Esophagus muscularis mucosa (tissue), 4 donors: ENCODE measurements around the gene TMCC2.

Source experiments
- CTCF ChIP-seq, 3 experiments: fragments of 200-600 bp in 2 of 3; fragments of 450-650 bp in 1 of 3; sonication (generic) in 2 of 3; IDR thresholded peaks; one replicate each; pipeline ENCODE4 v1.5.1; 2017 to 2019; ENCODE audit warnings: antibody characterized with exemption in 3 of 3, mild to moderate bottlenecking in 2 of 3, moderate library complexity in 1 of 3
- EP300 ChIP-seq: sonication (generic); formaldehyde crosslinking; IDR thresholded peaks from one replicate; pipeline ENCODE4 v1.6.1; 2017; ENCODE audit warnings: antibody characterized with exemption
- POLR2A ChIP-seq: fragments of 450-650 bp; IDR thresholded peaks from one replicate; pipeline ENCODE4 v1.6.1; 2017; ENCODE audit warnings: antibody characterized with exemption, moderate library complexity, mild to moderate bottlenecking, low read depth
- POLR2AphosphoS5 ChIP-seq, 2 donors: sonication (generic); formaldehyde crosslinking; IDR thresholded peaks; one replicate each; pipeline ENCODE4 v1.6.1; 2017; ENCODE audit warnings: antibody characterized with exemption in 2 of 2

GRCh38 chr1:205294175-205294917 lies 66.6 kb downstream of the TMCC2 start:
- TF ChIP-seq CTCF (IDR thresholded peaks at IDR 0.05) (no peak), POLR2AphosphoS5 (IDR thresholded peaks at IDR 0.05) (peak in 1 of 2 donors; percentile 6), POLR2A (no peak), EP300 (no peak)
